ENCODE measurements around the gene ASXL1. TPM values are rescaled to one million over a fixed set of nuclear protein-coding genes. Genes with fewer than 3 reads are reported as not detected.

Gene ASXL1
- total and polyA plus RNA-seq, 9 of the 15 experiments (the other 6 are each of a cell fraction or from before 2014, with no cell fraction given) = 6.5 to 65.3 (median 32.3) TPM

DNA sequence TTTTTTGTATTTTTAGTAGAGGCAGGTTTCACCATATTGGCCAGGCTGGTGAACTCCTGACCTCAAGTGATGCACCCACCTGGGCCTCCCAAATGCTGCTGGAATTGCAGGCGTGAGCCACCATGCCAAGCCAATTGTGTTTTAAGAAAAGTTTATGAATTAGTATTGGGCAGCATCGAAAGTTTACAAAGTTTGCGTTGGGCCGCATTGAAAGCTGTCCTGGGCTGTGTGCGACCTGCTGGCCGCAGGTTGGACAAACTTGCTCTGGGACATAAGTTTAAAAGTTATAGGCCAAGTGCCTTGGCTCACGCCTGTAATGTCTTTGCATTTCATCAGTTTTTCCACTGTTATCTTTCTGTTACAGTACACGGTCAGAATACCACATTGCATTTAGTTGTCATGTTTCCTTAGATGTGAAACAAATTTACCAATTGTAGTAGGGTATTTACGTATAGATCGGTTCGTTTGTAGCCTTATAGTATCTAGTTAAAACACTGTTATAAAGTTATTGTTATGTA, 39.5 kb downstream of the ASXL1 start (continued):
- TF ChIP-seq, protein P1, sequence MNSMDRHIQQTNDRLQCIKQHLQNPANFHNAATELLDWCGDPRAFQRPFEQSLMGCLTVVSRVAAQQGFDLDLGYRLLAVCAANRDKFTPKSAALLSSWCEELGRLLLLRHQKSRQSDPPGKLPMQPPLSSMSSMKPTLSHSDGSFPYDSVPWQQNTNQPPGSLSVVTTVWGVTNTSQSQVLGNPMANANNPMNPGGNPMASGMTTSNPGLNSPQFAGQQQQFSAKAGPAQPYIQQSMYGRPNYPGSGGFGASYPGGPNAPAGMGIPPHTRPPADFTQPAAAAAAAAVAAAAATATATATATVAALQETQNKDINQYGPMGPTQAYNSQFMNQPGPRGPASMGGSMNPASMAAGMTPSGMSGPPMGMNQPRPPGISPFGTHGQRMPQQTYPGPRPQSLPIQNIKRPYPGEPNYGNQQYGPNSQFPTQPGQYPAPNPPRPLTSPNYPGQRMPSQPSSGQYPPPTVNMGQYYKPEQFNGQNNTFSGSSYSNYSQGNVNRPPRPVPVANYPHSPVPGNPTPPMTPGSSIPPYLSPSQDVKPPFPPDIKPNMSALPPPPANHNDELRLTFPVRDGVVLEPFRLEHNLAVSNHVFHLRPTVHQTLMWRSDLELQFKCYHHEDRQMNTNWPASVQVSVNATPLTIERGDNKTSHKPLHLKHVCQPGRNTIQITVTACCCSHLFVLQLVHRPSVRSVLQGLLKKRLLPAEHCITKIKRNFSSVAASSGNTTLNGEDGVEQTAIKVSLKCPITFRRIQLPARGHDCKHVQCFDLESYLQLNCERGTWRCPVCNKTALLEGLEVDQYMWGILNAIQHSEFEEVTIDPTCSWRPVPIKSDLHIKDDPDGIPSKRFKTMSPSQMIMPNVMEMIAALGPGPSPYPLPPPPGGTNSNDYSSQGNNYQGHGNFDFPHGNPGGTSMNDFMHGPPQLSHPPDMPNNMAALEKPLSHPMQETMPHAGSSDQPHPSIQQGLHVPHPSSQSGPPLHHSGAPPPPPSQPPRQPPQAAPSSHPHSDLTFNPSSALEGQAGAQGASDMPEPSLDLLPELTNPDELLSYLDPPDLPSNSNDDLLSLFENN (IDR thresholded peaks at IDR 0.05; ENCODE audit: low read depth in 2 of 2, low read length in 2 of 2) = no peak
- TF ChIP-seq HIVEP1 (CRISPR knock-in tag; IDR thresholded peaks at IDR 0.05) (no peak), RB1 (IDR thresholded peaks at IDR 0.05; ENCODE audit: low read depth) (no peak), ERF (CRISPR knock-in tag; IDR thresholded peaks at IDR 0.05) (no peak), PTRF (tag; IDR thresholded peaks at IDR 0.05) (0 out of 2 replicates have a peak, but pooled peaks have one; percentile 7), TSC22D4 (tag; IDR thresholded peaks at IDR 0.05) (no peak), POLR3A (IDR thresholded peaks at IDR 0.05; ENCODE audit: borderline replicate concordance, extremely low read depth, insufficient read depth, insufficient read length) (no peak), TRIM28 (IDR thresholded peaks at IDR 0.05) (no peak), HMG20A (CRISPR knock-in tag; conservative IDR thresholded peaks at IDR 0.05) (no peak), FUS (optimal IDR thresholded peaks at IDR 0.05; ENCODE audit: low read depth, low read length) (no peak)
- TF ChIP-seq, protein P2, sequence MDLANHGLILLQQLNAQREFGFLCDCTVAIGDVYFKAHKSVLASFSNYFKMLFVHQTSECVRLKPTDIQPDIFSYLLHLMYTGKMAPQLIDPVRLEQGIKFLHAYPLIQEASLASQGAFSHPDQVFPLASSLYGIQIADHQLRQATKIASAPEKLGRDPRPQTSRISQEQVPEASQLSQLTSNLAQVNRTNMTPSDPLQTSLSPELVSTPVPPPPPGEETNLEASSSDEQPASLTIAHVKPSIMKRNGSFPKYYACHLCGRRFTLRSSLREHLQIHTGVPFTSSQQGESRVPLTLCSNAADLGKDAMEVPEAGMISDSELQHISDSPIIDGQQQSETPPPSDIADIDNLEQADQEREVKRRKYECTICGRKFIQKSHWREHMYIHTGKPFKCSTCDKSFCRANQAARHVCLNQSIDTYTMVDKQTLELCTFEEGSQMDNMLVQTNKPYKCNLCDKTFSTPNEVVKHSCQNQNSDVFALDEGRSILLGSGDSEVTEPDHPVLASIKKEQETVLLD (IDR thresholded peaks at IDR 0.05) = no peak
- TF ChIP-seq, protein P3, sequence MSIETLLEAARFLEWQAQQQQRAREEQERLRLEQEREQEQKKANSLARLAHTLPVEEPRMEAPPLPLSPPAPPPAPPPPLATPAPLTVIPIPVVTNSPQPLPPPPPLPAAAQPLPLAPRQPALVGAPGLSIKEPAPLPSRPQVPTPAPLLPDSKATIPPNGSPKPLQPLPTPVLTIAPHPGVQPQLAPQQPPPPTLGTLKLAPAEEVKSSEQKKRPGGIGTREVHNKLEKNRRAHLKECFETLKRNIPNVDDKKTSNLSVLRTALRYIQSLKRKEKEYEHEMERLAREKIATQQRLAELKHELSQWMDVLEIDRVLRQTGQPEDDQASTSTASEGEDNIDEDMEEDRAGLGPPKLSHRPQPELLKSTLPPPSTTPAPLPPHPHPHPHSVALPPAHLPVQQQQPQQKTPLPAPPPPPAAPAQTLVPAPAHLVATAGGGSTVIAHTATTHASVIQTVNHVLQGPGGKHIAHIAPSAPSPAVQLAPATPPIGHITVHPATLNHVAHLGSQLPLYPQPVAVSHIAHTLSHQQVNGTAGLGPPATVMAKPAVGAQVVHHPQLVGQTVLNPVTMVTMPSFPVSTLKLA (conservative IDR thresholded peaks at IDR 0.05) = no peak
- TF ChIP-seq, protein P4, sequence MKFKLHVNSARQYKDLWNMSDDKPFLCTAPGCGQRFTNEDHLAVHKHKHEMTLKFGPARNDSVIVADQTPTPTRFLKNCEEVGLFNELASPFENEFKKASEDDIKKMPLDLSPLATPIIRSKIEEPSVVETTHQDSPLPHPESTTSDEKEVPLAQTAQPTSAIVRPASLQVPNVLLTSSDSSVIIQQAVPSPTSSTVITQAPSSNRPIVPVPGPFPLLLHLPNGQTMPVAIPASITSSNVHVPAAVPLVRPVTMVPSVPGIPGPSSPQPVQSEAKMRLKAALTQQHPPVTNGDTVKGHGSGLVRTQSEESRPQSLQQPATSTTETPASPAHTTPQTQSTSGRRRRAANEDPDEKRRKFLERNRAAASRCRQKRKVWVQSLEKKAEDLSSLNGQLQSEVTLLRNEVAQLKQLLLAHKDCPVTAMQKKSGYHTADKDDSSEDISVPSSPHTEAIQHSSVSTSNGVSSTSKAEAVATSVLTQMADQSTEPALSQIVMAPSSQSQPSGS (CRISPR knock-in tag; IDR thresholded peaks at IDR 0.05) = no peak
- TF ChIP-seq, protein P5, sequence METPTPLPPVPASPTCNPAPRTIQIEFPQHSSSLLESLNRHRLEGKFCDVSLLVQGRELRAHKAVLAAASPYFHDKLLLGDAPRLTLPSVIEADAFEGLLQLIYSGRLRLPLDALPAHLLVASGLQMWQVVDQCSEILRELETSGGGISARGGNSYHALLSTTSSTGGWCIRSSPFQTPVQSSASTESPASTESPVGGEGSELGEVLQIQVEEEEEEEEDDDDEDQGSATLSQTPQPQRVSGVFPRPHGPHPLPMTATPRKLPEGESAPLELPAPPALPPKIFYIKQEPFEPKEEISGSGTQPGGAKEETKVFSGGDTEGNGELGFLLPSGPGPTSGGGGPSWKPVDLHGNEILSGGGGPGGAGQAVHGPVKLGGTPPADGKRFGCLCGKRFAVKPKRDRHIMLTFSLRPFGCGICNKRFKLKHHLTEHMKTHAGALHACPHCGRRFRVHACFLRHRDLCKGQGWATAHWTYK (CRISPR knock-in tag; IDR thresholded peaks at IDR 0.05) = no peak
